Liver (tissue), 9 donors: ENCODE measurements around the gene ARHGAP6. TPM values are rescaled to one million over a fixed set of nuclear protein-coding genes. Genes with fewer than 3 reads are reported as not detected.

Experiments
- DNase-seq: peaks from one replicate; pipeline ENCODE4 v3.0.0-alpha.2; 2017; ENCODE audit warnings: low spot score
- H3K27ac ChIP-seq, 2 donors: one replicate each; pipeline ENCODE4 v1.7.0; 2013; ENCODE audit warnings: inconsistent platforms in 2 of 2, low read length in 2 of 2, control low read depth in 1 of 2, low read depth in 1 of 2, mild to moderate bottlenecking in 1 of 2
- H3K27me3 ChIP-seq, 4 donors: one replicate each; pipeline versions ENCODE4 v1.6.1 to v1.7.0; 2013; ENCODE audit warnings: low read length in 3 of 4, inconsistent platforms in 1 of 4, mild to moderate bottlenecking in 1 of 4, moderate library complexity in 1 of 4; ENCODE audit not compliant: control insufficient read depth in 4 of 4, insufficient read depth in 4 of 4
- H3K36me3 ChIP-seq, 4 donors: one replicate each; pipeline versions ENCODE4 v1.6.1 to v1.7.0; 2013; ENCODE audit warnings: low read length in 3 of 4, mild to moderate bottlenecking in 3 of 4, low read depth in 1 of 4, moderate library complexity in 1 of 4; ENCODE audit not compliant: control insufficient read depth in 4 of 4, insufficient read depth in 3 of 4
- H3K4me1 ChIP-seq, 4 donors: one replicate each; pipeline versions ENCODE4 v1.6.1 to v1.7.0; 2013; ENCODE audit warnings: low read length in 3 of 4, mild to moderate bottlenecking in 3 of 4, moderate library complexity in 1 of 4; ENCODE audit not compliant: control insufficient read depth in 4 of 4, insufficient read depth in 4 of 4
- H3K4me3 ChIP-seq, 3 donors: one replicate each; pipeline versions ENCODE4 v1.6.1 to v1.7.0; 2013; ENCODE audit warnings: low read length in 3 of 3, control low read depth in 1 of 3, low read depth in 1 of 3, mild to moderate bottlenecking in 1 of 3
- H3K9ac ChIP-seq, 2 donors: one replicate each; pipeline ENCODE4 v1.7.0; 2013; ENCODE audit warnings: low read length in 2 of 2, mild to moderate bottlenecking in 2 of 2, moderate library complexity in 2 of 2, control low read depth in 1 of 2, low read depth in 1 of 2
- H3K9me3 ChIP-seq, 4 donors: one replicate each; pipeline versions ENCODE4 v1.6.1 to v1.7.0; 2013; ENCODE audit warnings: low read length in 3 of 4; ENCODE audit not compliant: control insufficient read depth in 4 of 4
- ATF3 ChIP-seq: IDR thresholded peaks from 2 replicates; pipeline ENCODE4 v1.6.1; 2016; ENCODE audit warnings: antibody characterized with exemption
- CTCF ChIP-seq: fragments of 150-350 bp; IDR thresholded peaks from 2 replicates; pipeline ENCODE4 v1.5.1; 2017; ENCODE audit warnings: improper control_type of control experiment, low read depth, low read length; ENCODE audit not compliant: missing input control
- EGR1 ChIP-seq, 2 donors: IDR thresholded peaks; 2 replicates each; pipeline ENCODE4 v1.6.1; 2016 to 2018; ENCODE audit warnings: antibody characterized with exemption in 2 of 2, low read depth in 2 of 2
- FOXA1 ChIP-seq: IDR thresholded peaks from 2 replicates; pipeline ENCODE4 v1.6.1; 2016; ENCODE audit warnings: antibody characterized with exemption
- FOXA2 ChIP-seq: IDR thresholded peaks from 2 replicates; pipeline ENCODE4 v1.6.1; 2016; ENCODE audit warnings: antibody characterized with exemption
- HNF4G ChIP-seq: IDR thresholded peaks from 2 replicates; pipeline ENCODE4 v1.6.1; 2016; ENCODE audit warnings: antibody characterized with exemption
- JUND ChIP-seq, 2 donors: IDR thresholded peaks; 2 replicates each; pipeline ENCODE4 v1.6.1; 2016; ENCODE audit warnings: antibody characterized with exemption in 2 of 2
- NR2F2 ChIP-seq: IDR thresholded peaks from 2 replicates; pipeline ENCODE4 v1.6.1; 2016; ENCODE audit warnings: antibody characterized with exemption
- REST ChIP-seq: IDR thresholded peaks from 2 replicates; pipeline ENCODE4 v1.6.1; 2016; ENCODE audit warnings: antibody characterized with exemption, mild to moderate bottlenecking
- RXRA ChIP-seq, 2 donors: IDR thresholded peaks; 2 replicates each; pipeline ENCODE4 v1.6.1; 2017 to 2018; ENCODE audit warnings: antibody characterized with exemption in 2 of 2, mild to moderate bottlenecking in 1 of 2
- SP1 ChIP-seq: IDR thresholded peaks from 2 replicates; pipeline ENCODE4 v1.6.1; 2018; ENCODE audit warnings: antibody characterized with exemption, mild to moderate bottlenecking
- TAF1 ChIP-seq: conservative IDR thresholded peaks from 2 replicates; pipeline ENCODE4 v1.6.1; 2016; ENCODE audit warnings: antibody characterized with exemption, mild to moderate bottlenecking
- YY1 ChIP-seq: IDR thresholded peaks from 2 replicates; pipeline ENCODE4 v1.6.1; 2016; ENCODE audit warnings: antibody characterized with exemption, mild to moderate bottlenecking
- ZBTB33 ChIP-seq: IDR thresholded peaks from 2 replicates; pipeline ENCODE4 v1.6.1; 2016; ENCODE audit warnings: antibody characterized with exemption
- WGBS: extraction: QIAGEN DNeasy Blood & Tissue Kit; methylation state at CpG from one replicate; pipeline ENCODE4 v1.1.7; 2013; 5-methylcytosine and 5-hydroxymethylcytosine counted together
- polyA plus RNA-seq, 2 donors: library from polyadenylated mRNA; stranded (reverse) in 1 of 2; unstranded in 1 of 2; fragments of 200-250 nt in 1 of 2; fragments of >200 nt in 1 of 2; fragmentation: Nextera tagmentation in 1 of 2; extraction: Ambion mirVana in 1 of 2; gene quantifications; one replicate each; pipeline versions ENCODE4 v1.2.1 to v1.2.3, GENCODE V29; 2013 to 2015
- total RNA-seq, 2 donors: library from RNA; depleted of rRNA; stranded (reverse); fragments of >200 nt; gene quantifications; one replicate each; pipeline ENCODE4 v1.2.3, GENCODE V29; 2014
- donor health status: healthy.
- donor health status: healthy.
- donor health status: healthy.
- donor health status: healthy.
- donor health status: healthy.

ARHGAP6 gene
- total and polyA plus RNA-seq, 4 donors: 0.10 to 2.2 (median 0.65) TPM

- Histone ChIP-seq H3K27ac (no peak overlapping the region), H3K27me3 (no peaks in the 10 kb centered on the region)
- no peak for DNase-seq
Measured at GRCh38 chrX:11426712-11427452, 238.8 kb downstream of the ARHGAP6 start.

GRCh38 chrX:11424903-11425674 is 240.6 kb downstream of the ARHGAP6 start:
- H3K36me3 ChIP-seq: no peaks in the 10 kb centered on the region
- DNase-seq: no peak
- no peaks in the 10 kb centered on the region for H3K27me3 ChIP-seq
- H3K9ac ChIP-seq: no peak overlapping the region
- no peak overlapping the region for H3K4me3 ChIP-seq
- TF ChIP-seq RXRA (IDR thresholded peaks at IDR 0.05): no peak
- TF ChIP-seq ZBTB33: no peak
- TF ChIP-seq SP1: no peak
- no peak for TF ChIP-seq CTCF
- TF ChIP-seq NR2F2: no peak
- no peak for TF ChIP-seq ATF3
- no peak for TF ChIP-seq REST
- TF ChIP-seq EGR1 (IDR thresholded peaks at IDR 0.05; ENCODE audit: low read depth in 2 of 2): no peak
- TF ChIP-seq TAF1: no peak
- TF ChIP-seq HNF4G: no peak
- no peak for TF ChIP-seq FOXA1
- TF ChIP-seq YY1: no peak
- 81% methylated on average over 7 of the region's 7 CpGs for WGBS
- H3K9me3 ChIP-seq: no peaks in the 10 kb centered on the region
- H3K27ac ChIP-seq: no peak overlapping the region
- no peaks in the 10 kb centered on the region for H3K4me1 ChIP-seq

More at GRCh38 chrX:11426712-11427452, 238.8 kb downstream of the ARHGAP6 start:
- H3K4me1 ChIP-seq: no peaks in the 10 kb centered on the region
- H3K9me3 ChIP-seq: no peaks in the 10 kb centered on the region
- H3K9ac ChIP-seq: no peak overlapping the region
- TF ChIP-seq SP1 (no peak), ZBTB33 (no peak), FOXA2 (no peak), JUND (IDR thresholded peaks at IDR 0.05) (no peak)
- WGBS: 52% methylated on average over 25 of the region's 25 CpGs
- H3K36me3 ChIP-seq: no peaks in the 10 kb centered on the region
- peak overlapping the region in 2 of 3 donors; percentile 28 to 43 for H3K4me3 ChIP-seq
